K562 (cell line): ENCODE data around the gene GMPR.

Experiments used
- CTCF ChIP-seq, 3 experiments: IDR thresholded peaks in 2 of 3; conservative IDR thresholded peaks in 1 of 3; 2 replicates each; pipeline ENCODE4 v1.5.1; 2011 to 2012; ENCODE audit warnings: low read length in 3 of 3, mild to moderate bottlenecking in 3 of 3, control low read depth in 2 of 3, improper control_type of control experiment in 1 of 3, inconsistent platforms in 1 of 3, low read depth in 1 of 3, mixed read lengths in 1 of 3, moderate library complexity in 1 of 3; ENCODE audit not compliant: insufficient read depth in 2 of 3
- FOXK2 ChIP-seq, 2 experiments: fragments of 450-650 bp; IDR thresholded peaks in 1 of 2; conservative IDR thresholded peaks in 1 of 2; 2 replicates each; pipeline ENCODE4 v1.6.1; 2016; ENCODE audit warnings: low read depth in 2 of 2, mild to moderate bottlenecking in 1 of 2
- MAZ ChIP-seq, 2 experiments: fragments of 450-650 bp in 1 of 2; sonication (generic) in 1 of 2; formaldehyde crosslinking; IDR thresholded peaks in 1 of 2; conservative IDR thresholded peaks in 1 of 2; 2 replicates each; pipeline versions ENCODE4 v1.4.0 to v1.5.0; 2020; ENCODE audit warnings: mild to moderate bottlenecking in 1 of 2, missing genetic modification reagents in 1 of 2
- NBN ChIP-seq: fragments of 450-650 bp; IDR thresholded peaks from 2 replicates; pipeline ENCODE4 v1.6.1; 2016; ENCODE audit warnings: low read depth, mild to moderate bottlenecking
- PKNOX1 ChIP-seq: fragments of 450-650 bp; IDR thresholded peaks from 2 replicates; pipeline ENCODE4 v1.6.1; 2016
- POLR2AphosphoS5 ChIP-seq: IDR thresholded peaks from 2 replicates; pipeline ENCODE4 v1.6.1; 2011; ENCODE audit warnings: mild to moderate bottlenecking, low read depth, low read length, moderate library complexity; ENCODE audit not compliant: control insufficient read depth, insufficient read depth
- RAD21 ChIP-seq, 2 experiments: fragments of 250-450 bp in 1 of 2; fragments of 450-650 bp in 1 of 2; sonication (Bioruptor Pico) in 1 of 2; formaldehyde crosslinking in 1 of 2; IDR thresholded peaks in 1 of 2; conservative IDR thresholded peaks in 1 of 2; 2 replicates each; pipeline versions ENCODE4 v1.4.0 to v1.8.0; 2020 to 2022; ENCODE audit warnings: mild to moderate bottlenecking in 2 of 2, moderate library complexity in 1 of 2
- ZNF408 ChIP-seq: fragments of 250-450 bp; sonication (Bioruptor Pico); IDR thresholded peaks from 2 replicates; pipeline ENCODE4 v1.4.0; 2020; ENCODE audit warnings: low read depth, mild to moderate bottlenecking, moderate library complexity
- ZNF76 ChIP-seq: fragments of 250-450 bp; sonication (Bioruptor Pico); IDR thresholded peaks from 2 replicates; pipeline ENCODE4 v1.4.0; 2020; ENCODE audit warnings: mild to moderate bottlenecking, moderate library complexity, borderline replicate concordance
- TF ChIP-seq, protein P1 (sequence below), 2 experiments: fragments of 450-650 bp; formaldehyde crosslinking in 1 of 2; IDR thresholded peaks; 2 replicates each; pipeline versions ENCODE4 v1.4.0 to v1.6.1; 2014 to 2020; ENCODE audit warnings: mild to moderate bottlenecking in 2 of 2, borderline replicate concordance in 1 of 2, low read depth in 1 of 2

DNA sequence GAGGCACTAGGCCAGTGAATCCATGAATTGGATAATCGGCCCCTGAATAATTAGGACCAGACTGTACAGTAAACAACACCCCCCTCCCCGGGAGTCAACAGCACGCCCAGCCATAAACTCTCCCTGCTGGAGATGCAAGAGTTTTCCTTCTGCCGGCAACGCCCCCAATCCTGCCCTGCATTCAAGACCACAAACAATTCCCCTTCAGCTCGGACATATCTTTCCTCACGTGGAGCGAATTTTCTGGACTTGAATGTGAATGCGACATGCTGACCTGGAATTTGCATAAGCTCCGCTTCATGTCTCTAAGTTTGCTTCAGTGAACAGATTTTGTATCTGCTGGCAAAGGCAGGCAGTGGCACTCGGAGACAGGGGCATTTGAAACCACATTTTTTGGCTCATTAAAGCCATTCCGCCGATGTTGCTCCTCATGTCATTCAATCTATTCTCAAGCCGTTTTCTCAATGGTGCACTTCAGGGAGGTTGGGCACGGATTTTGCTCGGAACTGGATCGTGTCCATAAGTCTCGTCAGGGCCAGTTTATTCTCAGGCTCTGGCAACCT, 38.0 kb upstream of the GMPR start:
- TF ChIP-seq FOXK2 (conservative IDR thresholded peaks at IDR 0.05 in 1 of 2, IDR thresholded peaks at IDR 0.05 in 1 of 2; ENCODE audit: low read depth in 2 of 2), result no peak
- TF ChIP-seq RAD21 (CRISPR knock-in tag; conservative IDR thresholded peaks at IDR 0.05 in 1 of 2, IDR thresholded peaks at IDR 0.05 in 1 of 2), result no peak
- no peak for TF ChIP-seq CTCF (IDR thresholded peaks at IDR 0.05 in 2 of 3, conservative IDR thresholded peaks at IDR 0.05 in 1 of 3; ENCODE audit: insufficient read depth in 2 of 3, low read depth in 1 of 3, low read length in 3 of 3)
- no peak for TF ChIP-seq POLR2AphosphoS5
- no peak for TF ChIP-seq NBN
- TF ChIP-seq PKNOX1, result no peak
- TF ChIP-seq ZNF408 (CRISPR knock-in tag), result no peak
- TF ChIP-seq, protein P1, sequence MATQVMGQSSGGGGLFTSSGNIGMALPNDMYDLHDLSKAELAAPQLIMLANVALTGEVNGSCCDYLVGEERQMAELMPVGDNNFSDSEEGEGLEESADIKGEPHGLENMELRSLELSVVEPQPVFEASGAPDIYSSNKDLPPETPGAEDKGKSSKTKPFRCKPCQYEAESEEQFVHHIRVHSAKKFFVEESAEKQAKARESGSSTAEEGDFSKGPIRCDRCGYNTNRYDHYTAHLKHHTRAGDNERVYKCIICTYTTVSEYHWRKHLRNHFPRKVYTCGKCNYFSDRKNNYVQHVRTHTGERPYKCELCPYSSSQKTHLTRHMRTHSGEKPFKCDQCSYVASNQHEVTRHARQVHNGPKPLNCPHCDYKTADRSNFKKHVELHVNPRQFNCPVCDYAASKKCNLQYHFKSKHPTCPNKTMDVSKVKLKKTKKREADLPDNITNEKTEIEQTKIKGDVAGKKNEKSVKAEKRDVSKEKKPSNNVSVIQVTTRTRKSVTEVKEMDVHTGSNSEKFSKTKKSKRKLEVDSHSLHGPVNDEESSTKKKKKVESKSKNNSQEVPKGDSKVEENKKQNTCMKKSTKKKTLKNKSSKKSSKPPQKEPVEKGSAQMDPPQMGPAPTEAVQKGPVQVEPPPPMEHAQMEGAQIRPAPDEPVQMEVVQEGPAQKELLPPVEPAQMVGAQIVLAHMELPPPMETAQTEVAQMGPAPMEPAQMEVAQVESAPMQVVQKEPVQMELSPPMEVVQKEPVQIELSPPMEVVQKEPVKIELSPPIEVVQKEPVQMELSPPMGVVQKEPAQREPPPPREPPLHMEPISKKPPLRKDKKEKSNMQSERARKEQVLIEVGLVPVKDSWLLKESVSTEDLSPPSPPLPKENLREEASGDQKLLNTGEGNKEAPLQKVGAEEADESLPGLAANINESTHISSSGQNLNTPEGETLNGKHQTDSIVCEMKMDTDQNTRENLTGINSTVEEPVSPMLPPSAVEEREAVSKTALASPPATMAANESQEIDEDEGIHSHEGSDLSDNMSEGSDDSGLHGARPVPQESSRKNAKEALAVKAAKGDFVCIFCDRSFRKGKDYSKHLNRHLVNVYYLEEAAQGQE (IDR thresholded peaks at IDR 0.05; ENCODE audit: borderline replicate concordance), result no peak
- TF ChIP-seq, protein P1 (CRISPR knock-in tag; IDR thresholded peaks at IDR 0.05; ENCODE audit: low read depth), result no peak
- no peak for TF ChIP-seq ZNF76 (CRISPR knock-in tag)
- TF ChIP-seq MAZ (CRISPR knock-in tag; conservative IDR thresholded peaks at IDR 0.05 in 1 of 2, IDR thresholded peaks at IDR 0.05 in 1 of 2), result no peak
